Stimulated activated effector memory CD8-positive, alpha-beta T cell treated with anti-CD3 and anti-CD28 coated beads, Interleukin-12 subunit alpha, Interleukin-12 subunit beta, amount 100 ng/mL, for 72 hours (primary cell): ENCODE results near the gene ADAT1.

Experiments used
- ATAC-seq: fragments of 150-1000 bp; cut with Tn5 transposase; 2 replicates; pipeline ENCODE4 v1.10.0; 2021
- DNase-seq, 2 donors: peaks; one replicate each; pipeline ENCODE4 v3.0.0; 2021 to 2022; ENCODE audit warnings: low spot score in 2 of 2
- H3K27ac Mint-ChIP-seq: one replicate; pipeline ENCODE4 v1.8.0; 2022; ENCODE audit warnings: mild to moderate bottlenecking, mixed read lengths
- H3K36me3 Mint-ChIP-seq: one replicate; pipeline ENCODE4 v1.8.0; 2022; ENCODE audit warnings: mild to moderate bottlenecking, mixed read lengths
- H3K4me1 Mint-ChIP-seq: one replicate; pipeline ENCODE4 v1.8.0; 2022; ENCODE audit warnings: mixed read lengths
- H3K4me3 Mint-ChIP-seq: one replicate; pipeline ENCODE4 v1.8.0; 2022; ENCODE audit warnings: mild to moderate bottlenecking, mixed read lengths
- H3K9me3 Mint-ChIP-seq: one replicate; pipeline ENCODE4 v1.8.0; 2022; ENCODE audit warnings: mixed read lengths

Gene ADAT1

GRCh38 chr16:75629132-75629531 lies 6.1 kb upstream of the ADAT1 start:
- Mint-ChIP-seq H3K4me3 (no peak overlapping the region), H3K27ac (peak overlapping the region; percentile 75)
- peak; percentile 62 for ATAC-seq

GRCh38 chr16:75628351-75628750 lies 5.3 kb upstream of the ADAT1 start:
- H3K27ac Mint-ChIP-seq, result peak overlapping the region; percentile 75

More at GRCh38 chr16:75629132-75629531, 6.1 kb upstream of the ADAT1 start:
- peaks cover 37% of the 10 kb centered on the region for H3K4me1 Mint-ChIP-seq
- no peaks in the 10 kb centered on the region for H3K9me3 Mint-ChIP-seq
- peaks cover 99% of the 10 kb centered on the region for H3K36me3 Mint-ChIP-seq
- DNase-seq, result no peak

GRCh38 chr16:75627851-75628250 lies 4.8 kb upstream of the ADAT1 start:
- peaks cover 92% of the 10 kb centered on the region for H3K36me3 Mint-ChIP-seq
- peaks cover 37% of the 10 kb centered on the region for H3K4me1 Mint-ChIP-seq
- H3K27ac Mint-ChIP-seq, result peak overlapping the region; percentile 75
- no peak overlapping the region for H3K4me3 Mint-ChIP-seq
- H3K9me3 Mint-ChIP-seq, result no peaks in the 10 kb centered on the region
- ATAC-seq (no peak), DNase-seq (no peak)

More at GRCh38 chr16:75628351-75628750, 5.3 kb upstream of the ADAT1 start:
- Mint-ChIP-seq H3K4me3 (no peak overlapping the region), H3K4me1 (peaks cover 37% of the 10 kb centered on the region), H3K9me3 (no peaks in the 10 kb centered on the region), H3K36me3 (peaks cover 92% of the 10 kb centered on the region)
- ATAC-seq, result no peak
- no peak for DNase-seq

DNA sequence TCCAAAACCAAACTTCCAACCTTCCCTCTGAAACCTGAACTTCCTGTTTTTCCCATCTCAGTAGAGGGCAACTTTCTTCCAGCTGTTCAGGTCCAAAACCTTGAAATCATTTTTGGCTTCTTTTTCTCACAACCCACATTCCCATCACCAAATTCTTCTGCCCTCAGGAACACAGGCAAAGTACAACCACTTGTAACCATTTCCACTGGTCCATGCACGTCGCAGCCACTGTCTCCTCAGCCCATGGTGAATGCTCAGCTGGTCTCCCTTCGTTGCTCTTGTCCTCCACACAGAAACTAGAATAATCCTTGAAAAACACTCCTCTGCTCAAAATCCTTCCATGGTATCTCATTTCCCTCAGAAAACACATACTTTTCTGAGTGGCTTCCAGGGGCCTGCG lies 3.7 kb upstream of the ADAT1 start:
- Mint-ChIP-seq H3K36me3 (peaks cover 84% of the 10 kb centered on the region), H3K9me3 (no peaks in the 10 kb centered on the region), H3K4me1 (peaks cover 39% of the 10 kb centered on the region), H3K27ac (peak overlapping the region; percentile 75), H3K4me3 (no peak overlapping the region)
- ATAC-seq, result no peak
- no peak for DNase-seq

DNA sequence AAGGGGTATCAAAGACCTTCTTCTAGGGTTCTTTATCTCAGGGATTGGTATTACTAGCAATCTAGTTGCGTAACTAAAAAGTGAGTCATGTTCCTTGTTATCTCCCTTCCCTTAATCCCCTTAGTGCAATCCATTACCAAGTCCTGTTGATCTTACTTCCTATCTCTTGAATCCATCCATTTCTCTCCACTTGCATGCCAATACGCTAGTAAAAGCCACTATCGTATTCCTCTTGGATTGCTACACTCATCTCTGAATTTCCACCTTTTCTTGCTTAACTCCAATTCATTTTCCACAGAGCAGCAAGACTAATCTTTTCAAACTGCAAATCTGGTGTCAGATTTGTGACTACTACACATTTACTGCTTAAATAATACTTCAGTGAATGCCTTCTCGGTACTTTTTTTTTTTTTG lies 1.8 kb upstream of the ADAT1 start:
- ATAC-seq, result no peak
- no peak overlapping the region for H3K4me3 Mint-ChIP-seq
- DNase-seq, result no peak
- no peaks in the 10 kb centered on the region for H3K9me3 Mint-ChIP-seq
- peak overlapping the region; percentile 75 for H3K27ac Mint-ChIP-seq
- peaks cover 83% of the 10 kb centered on the region for H3K36me3 Mint-ChIP-seq
- H3K4me1 Mint-ChIP-seq, result peaks cover 57% of the 10 kb centered on the region

- H3K4me1 Mint-ChIP-seq, result peaks cover 54% of the 10 kb centered on the region
- peak overlapping the region; percentile 84 for H3K27ac Mint-ChIP-seq
- H3K9me3 Mint-ChIP-seq, result no peaks in the 10 kb centered on the region
- H3K4me3 Mint-ChIP-seq, result peak overlapping the region; percentile 89
- DNase-seq (no peak), ATAC-seq (no peak)
- H3K36me3 Mint-ChIP-seq, result peaks cover 81% of the 10 kb centered on the region
Observed at GRCh38 chr16:75621170-75621477, 2.0 kb downstream of the ADAT1 start.

- Mint-ChIP-seq H3K4me3 (peak overlapping the region; percentile 89), H3K36me3 (peaks cover 81% of the 10 kb centered on the region), H3K9me3 (no peaks in the 10 kb centered on the region), H3K27ac (peak overlapping the region; percentile 84), H3K4me1 (peaks cover 54% of the 10 kb centered on the region)
- ATAC-seq (peak; percentile 60), DNase-seq (peak; percentile 33 to 90)
Observed at GRCh38 chr16:75620326-75621169, 2.5 kb downstream of the ADAT1 start.

GRCh38 chr16:75618780-75619179 lies 4.3 kb downstream of the ADAT1 start:
- Mint-ChIP-seq H3K4me1 (peaks cover 59% of the 10 kb centered on the region), H3K4me3 (no peak overlapping the region), H3K36me3 (peaks cover 86% of the 10 kb centered on the region), H3K27ac (no peak overlapping the region), H3K9me3 (no peaks in the 10 kb centered on the region)
- DNase-seq (no peak), ATAC-seq (no peak)

GRCh38 chr16:75617121-75617520 lies 6.0 kb downstream of the ADAT1 start:
- H3K4me3 Mint-ChIP-seq, result peak overlapping the region; percentile 49
- peaks cover 59% of the 10 kb centered on the region for H3K4me1 Mint-ChIP-seq
- peak; percentile 25 for ATAC-seq
- DNase-seq, result peak in 1 of 2 donors; percentile 64
- H3K9me3 Mint-ChIP-seq, result no peaks in the 10 kb centered on the region
- peak overlapping the region; percentile 92 for H3K27ac Mint-ChIP-seq
- peaks cover 94% of the 10 kb centered on the region for H3K36me3 Mint-ChIP-seq

DNA sequence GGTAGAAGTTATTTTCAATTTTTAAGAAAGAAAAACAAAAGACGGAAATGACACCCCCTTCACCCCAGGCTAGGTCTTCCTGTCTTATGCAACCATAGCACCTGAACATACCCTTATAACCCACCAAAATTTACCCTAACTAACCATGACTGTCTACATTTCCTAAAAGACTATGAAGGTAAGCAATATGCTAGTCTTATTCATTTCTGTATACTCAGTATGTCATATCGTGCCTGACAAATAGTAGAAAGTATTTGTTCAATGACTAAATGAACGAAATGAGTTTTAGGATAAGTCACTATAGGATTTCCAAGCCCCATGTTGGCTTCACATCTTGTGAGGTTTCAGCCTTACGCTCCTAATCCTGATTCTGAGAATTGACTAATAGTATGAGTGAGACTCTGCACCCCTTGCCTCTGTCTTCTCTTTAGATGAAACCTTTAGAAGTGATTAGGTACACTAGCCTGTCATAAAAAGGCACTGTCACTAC lies 6.5 kb downstream of the ADAT1 start:
- Mint-ChIP-seq H3K9me3 (no peaks in the 10 kb centered on the region), H3K36me3 (peaks cover 98% of the 10 kb centered on the region), H3K4me3 (peak overlapping the region; percentile 49), H3K4me1 (peaks cover 55% of the 10 kb centered on the region), H3K27ac (peak overlapping the region; percentile 92)
- ATAC-seq, result peak; percentile 92
- DNase-seq, result peak in 1 of 2 donors; percentile 64

DNA sequence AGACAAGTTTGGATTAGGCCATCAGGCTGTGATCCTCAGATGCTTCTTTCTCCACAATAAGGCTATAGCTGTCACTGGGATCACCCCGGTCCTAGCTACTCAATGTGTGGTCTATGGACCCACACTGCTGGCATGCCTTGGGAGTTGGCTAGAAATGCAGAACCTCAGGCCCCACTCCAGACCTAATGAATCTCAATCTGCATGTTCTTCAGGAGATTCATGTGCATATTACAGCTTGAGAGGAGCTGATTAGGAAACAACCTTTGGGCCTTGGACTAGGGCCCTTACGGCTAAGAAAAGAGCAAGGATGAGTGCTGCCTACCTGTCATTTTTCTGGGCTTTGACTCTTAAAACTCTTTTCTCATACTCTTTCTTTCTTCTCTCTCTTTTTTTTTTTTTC lies 7.5 kb downstream of the ADAT1 start:
- Mint-ChIP-seq H3K9me3 (no peaks in the 10 kb centered on the region), H3K36me3 (peaks cover 96% of the 10 kb centered on the region), H3K4me1 (peaks cover 45% of the 10 kb centered on the region), H3K27ac (peak overlapping the region; percentile 92), H3K4me3 (peak overlapping the region; percentile 49)
- DNase-seq (no peak), ATAC-seq (no peak)

DNA sequence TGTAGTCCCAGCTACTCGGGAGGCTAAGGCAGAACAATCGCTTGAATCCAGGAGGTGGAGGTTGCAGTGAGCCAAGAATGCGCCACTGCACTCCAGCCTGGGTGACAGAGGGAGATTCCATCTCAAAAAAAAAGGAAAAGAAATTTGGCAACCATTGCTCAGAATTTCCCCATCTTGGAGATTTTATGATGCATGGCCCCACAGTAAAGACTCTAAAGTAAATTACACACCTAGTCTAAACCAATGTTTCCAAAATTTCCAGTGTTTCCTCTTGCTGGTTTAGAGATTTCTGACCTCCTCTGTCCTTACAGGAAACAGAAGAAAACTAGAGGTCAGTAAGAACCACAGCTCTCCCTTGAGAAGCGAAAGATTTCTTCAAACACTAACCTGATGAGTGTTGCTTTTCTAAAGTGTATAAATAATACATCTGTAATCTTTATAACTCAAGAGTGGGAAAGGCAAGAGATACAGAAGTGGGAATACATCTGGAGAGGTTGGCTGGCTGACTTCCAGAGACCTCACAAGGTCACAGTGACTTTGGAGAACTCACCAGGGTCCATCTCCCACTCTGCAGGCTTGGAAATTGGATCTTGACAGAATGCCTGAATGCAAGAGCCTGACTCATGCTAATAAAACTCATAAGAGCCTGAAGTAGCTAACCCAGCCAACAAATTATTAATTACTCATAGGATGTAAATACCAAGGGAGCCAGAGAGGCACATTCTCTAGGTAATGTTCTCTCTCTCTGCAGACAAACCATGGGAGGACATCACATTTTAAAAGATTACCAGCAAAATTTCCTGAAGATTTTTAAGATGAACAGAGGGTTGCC lies 8.8 kb downstream of the ADAT1 start:
- no peak for ATAC-seq
- no peak overlapping the region for H3K27ac Mint-ChIP-seq
- no peaks in the 10 kb centered on the region for H3K9me3 Mint-ChIP-seq
- peaks cover 98% of the 10 kb centered on the region for H3K36me3 Mint-ChIP-seq
- DNase-seq, result no peak
- no peak overlapping the region for H3K4me3 Mint-ChIP-seq
- H3K4me1 Mint-ChIP-seq, result peaks cover 38% of the 10 kb centered on the region

GRCh38 chr16:75606507-75606906 lies 16.6 kb downstream of the ADAT1 start:
- DNase-seq, result no peak
- H3K9me3 Mint-ChIP-seq, result peaks cover 3% of the 10 kb centered on the region
- H3K4me3 Mint-ChIP-seq, result no peak overlapping the region
- peaks cover 7% of the 10 kb centered on the region for H3K4me1 Mint-ChIP-seq
- H3K27ac Mint-ChIP-seq, result no peak overlapping the region
- ATAC-seq, result no peak
- peaks cover 85% of the 10 kb centered on the region for H3K36me3 Mint-ChIP-seq

- no peak for ATAC-seq
- H3K36me3 Mint-ChIP-seq, result peaks cover 97% of the 10 kb centered on the region
- peaks cover 7% of the 10 kb centered on the region for H3K4me1 Mint-ChIP-seq
- H3K9me3 Mint-ChIP-seq, result peaks cover 3% of the 10 kb centered on the region
- no peak overlapping the region for H3K27ac Mint-ChIP-seq
- DNase-seq, result no peak
- no peak overlapping the region for H3K4me3 Mint-ChIP-seq
Observed at GRCh38 chr16:75603241-75603640, 19.8 kb downstream of the ADAT1 start.

- Mint-ChIP-seq H3K27ac (no peak overlapping the region), H3K9me3 (peaks cover 3% of the 10 kb centered on the region), H3K4me3 (no peak overlapping the region), H3K4me1 (peaks cover 9% of the 10 kb centered on the region), H3K36me3 (peaks cover 96% of the 10 kb centered on the region)
- DNase-seq (no peak), ATAC-seq (no peak)
Observed at GRCh38 chr16:75599452-75600277, 23.4 kb downstream of the ADAT1 start.
